ENCODE data around the gene SNCAIP.

The SNCAIP gene

DNA sequence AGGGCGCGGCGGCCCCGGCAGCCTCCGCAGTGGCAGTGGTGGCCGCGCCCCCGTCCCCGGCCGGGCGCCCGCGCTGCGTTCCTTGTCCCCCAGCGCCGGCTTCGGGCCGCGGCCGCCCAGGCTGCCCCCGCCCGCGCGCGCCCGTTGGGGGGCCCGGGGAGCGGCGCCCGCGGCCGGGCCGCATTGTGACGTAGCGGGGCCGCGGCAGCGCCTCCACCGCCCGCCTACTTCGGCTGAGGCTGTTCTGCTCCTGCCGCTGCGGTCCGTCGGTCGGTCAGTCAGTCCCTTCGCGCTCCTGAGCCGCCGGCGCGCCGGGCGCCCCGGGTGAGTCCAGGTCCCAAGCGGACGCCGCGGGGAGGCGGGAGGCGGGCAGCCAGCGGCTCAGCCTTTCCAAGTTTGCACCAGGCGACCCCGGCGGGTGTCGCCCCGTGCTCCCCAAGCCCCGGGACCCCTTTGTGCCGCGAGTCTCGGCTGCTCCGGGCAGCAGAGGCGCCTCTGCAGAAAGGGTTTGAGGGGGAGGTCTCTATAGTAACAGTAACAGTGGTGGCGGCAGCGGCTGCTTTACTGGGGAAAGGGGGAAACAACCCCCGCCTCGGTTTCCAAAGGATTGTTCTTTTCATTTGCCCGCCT lies at the start of gene SNCAIP:
Gene SNCAIP (plus strand): TSS at position 277 of the 630 bp plus-strand sequence. CDS start 78,898 bp downstream, outside the sequence.
- DNase-seq: no peak

DNA sequence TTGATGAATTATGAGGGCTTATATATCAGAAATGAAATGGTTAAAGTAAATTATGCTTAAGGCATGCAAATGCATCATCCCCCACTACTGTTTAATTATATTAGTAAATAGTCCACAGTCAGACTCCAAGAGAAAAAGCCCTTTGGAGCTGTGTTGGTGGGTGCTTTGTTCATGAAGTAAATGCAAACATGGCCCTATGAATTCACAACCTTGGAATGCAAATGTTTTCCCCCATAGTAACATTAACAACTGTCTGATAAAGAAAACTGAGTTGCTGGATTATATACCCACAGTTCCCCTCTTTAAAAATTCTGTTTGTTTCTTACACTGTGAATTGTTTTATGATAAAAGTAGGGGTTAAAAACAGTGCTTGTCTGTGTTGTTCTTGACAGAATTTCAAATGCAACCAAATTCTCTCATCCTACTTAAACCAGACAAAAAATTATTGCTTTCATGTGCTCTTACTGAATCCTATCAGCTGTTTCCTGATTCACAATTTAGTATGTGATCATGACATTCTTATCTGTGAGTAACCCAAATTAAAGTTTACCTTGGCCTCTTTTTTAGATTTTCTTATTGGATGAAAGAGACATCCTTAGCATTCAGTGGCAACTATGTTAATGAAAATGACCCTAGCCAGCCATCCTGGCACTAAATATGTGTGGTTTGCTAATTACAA lies 48.5 kb upstream of the SNCAIP start:
- no peak for DNase-seq

DNA sequence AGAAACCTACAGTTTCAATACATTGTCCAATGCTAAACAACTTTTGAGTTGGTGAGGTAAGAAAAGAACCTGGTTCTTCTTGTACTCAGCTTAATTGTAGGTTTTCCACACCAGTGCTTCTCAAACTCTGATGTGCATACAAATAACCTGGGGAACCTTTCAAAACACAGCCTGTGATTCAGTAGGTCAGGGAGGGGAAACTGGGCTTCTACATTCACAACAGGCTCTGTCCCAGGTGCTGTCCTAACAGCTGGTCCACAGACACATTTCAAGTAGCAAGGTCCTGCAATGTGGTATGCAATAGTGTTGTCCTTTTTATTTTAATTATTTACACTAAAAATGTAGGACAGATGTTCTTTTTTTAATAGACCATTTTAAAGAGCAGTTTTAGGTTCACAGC lies 47.4 kb upstream of the SNCAIP start:
- DNase-seq: no peak

DNA sequence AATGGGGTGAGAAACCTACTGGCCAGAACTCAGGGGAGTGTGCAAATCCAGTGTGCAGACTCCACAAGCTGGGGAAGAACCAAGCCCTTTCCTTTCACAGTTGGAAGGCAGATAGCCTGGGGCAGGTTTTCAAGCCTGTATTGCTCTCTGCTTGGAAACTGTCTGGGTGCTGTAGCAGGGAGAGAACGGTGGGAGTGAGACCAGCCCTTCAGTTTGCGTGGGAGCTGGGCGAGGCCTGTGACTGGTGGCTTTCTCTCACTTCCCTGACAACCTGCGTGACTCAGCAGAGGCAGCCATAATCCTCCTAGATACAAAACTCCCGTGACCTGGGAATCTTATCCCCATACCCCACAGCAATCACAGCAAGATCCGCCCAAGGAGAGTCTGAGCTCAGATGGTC lies 44.9 kb upstream of the SNCAIP start:
- no peak for DNase-seq

DNA sequence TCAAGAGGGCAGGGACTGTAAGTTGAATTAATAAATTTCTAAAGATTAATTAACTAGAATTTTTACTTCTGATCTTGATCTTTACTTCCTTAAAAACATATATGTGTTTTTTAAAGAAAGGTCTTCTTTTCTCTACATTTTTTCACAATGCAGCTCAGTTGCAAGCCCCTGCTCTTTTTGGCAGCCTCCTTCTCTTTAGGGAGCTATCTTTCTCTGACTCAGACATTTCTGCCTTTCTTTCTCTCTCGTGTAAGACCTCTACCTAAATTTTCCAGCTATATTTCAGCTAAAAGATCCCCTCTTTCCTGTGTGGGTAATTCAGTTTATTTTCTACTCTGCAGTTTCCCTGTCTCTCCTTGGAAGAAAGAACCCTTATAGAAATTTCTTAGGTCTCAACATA lies 38.3 kb upstream of the SNCAIP start:
- no peak for DNase-seq

DNA sequence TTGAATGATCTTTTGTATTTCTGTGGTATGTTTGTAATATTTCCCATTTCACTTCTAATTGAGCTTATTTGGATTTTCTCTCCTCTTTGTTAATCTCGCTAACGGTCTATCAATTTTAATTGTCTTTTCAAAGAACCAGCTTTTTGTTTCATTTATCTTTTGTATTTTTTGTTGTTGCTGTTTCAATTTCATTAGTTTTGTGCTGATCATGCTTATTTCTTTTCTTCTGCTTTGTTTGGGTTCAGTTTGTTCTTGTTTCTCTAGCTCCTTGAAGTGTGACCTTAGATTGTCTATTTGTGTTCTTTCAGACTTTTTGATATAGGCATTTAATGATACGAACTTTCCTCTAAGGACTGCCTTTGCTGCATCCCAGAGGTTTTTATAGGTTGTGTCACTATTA lies 28.4 kb upstream of the SNCAIP start:
- no peak for DNase-seq

DNA sequence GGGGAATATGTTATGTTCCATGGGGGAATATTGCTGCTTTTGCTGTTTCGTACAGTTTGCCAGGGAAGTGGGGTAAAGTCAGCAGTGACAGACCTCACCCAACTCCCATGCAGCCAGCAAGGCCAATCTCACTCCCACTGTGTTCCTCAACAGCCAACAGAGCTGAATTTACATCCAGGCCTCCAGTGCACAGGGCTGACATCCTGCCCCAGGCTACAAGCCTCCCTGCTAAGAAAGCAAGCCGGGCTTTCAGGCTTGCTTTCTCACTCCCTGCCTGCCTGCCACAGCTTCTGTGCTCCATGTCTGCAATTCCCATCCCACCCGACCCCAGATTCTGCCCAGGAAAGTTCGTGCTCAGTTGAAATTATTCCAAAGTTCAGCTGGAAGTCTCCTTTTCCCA lies 25.5 kb upstream of the SNCAIP start:
- DNase-seq: no peak

DNA sequence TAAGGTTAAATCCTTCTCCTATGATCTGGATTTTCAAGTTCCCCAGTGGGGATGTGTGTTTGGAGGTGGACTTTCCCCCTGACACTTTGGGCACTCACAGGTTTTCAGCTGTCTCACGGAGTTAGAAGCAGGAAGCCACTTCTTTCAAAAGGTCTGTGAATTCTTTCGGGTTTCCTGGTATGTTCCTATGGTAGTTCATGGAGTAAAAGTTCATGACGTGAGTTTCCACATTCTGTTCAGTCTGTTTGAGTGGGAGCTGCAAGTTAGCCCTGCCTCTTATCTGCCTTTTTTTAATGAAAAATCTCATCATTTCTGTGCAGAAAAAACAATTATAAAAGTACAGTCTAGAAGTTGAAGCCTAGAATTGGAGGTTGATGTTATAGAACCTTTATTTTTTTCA lies 24.9 kb upstream of the SNCAIP start:
- no peak for DNase-seq

DNA sequence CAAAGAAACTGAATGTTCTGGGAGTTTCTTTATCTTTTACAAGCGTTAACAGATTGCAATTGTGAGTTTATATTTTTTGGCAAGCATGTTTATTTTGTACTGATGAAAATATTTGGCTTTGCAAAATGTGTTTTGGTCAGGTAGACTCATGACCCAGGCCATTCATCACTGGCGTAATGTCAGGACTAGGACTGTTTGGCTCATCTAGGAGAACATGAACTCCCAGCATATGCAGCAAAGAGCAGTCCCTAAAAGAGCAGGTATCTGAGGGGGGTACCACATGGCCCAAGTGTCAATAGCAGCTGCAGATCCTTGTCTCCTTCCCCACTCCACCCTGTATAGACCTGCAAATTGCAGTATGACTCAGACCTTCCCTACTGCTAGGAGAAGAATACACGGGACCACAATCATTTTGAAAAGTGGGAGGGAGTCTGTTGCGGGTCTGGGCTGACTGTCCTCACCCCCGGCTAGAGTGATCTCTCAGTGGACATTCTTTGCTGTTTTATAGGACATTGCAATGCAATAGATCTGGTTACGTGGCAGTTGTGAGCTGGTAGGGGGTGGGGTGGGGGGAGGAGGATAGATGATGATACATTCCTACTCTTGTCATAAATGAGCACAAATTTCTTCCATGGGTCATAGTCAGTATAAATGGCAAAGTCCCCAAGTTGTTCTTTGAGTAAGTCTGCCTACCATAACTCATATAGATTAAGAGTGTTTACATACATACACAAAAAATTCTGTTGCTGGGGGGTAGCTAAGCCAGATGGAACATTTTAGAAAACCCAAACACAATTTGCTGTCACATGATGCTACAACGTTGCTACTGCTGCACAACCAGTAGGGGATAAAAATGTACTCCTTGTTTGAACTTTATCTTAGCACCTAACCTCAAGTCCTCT lies 20.8 kb upstream of the SNCAIP start:
- no peak for DNase-seq

DNA sequence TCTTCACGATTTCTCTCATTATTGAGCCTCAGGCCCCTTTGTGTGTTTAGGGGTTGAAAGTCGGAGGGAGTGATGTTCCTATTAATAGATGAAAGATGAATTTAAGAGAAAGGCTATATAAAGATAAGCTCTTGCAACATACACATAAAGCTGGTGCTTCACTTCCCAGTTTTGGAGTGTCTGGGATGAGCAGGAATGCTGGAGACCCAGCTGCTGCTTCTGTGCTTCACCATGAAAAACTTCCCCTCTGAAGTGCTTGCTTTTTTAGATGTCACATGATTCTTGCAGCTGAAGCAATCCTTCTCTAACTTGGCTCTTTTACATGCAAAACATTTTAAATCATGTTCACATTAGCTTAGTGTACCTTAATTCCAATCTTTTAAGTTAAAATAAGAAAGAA lies 19.7 kb upstream of the SNCAIP start:
- DNase-seq: no peak

DNA sequence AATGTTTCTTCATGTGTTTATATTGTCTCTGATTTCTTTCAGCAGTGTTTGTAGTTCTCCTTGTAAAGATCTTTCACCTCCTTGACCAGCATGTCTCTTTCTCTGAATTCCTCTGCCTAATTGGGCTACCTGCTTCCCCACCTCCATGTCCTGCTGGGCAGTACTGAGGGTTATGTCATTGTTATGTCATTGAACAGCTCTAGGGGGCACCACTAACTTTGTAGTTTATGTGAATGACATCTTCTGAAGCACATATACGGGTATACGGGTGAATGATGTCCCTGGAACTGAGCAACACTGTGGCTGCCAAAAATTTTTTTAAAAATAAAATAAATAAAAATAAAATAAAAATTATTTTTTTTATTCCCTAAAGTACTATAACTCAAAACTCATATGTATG lies 16.9 kb upstream of the SNCAIP start:
- no peak for DNase-seq

DNA sequence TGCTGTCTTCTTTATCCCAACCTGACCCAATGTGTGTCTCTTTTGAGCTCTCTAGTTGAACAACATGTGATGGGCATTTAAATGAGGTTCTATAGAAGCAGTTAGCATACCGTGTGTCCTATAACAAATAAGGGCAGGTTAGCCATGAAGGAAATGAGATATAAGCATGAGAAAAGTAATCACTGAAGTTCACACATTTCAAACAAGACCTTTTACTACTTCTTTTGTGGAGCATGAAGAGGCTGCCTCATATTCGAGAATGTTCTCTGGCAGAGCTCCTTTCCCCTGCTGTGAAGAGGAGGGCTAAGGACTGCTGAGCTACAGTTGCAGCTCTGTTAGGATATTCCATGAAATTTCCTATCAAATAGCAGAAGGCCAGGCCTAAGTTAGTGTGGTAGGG lies 15.2 kb upstream of the SNCAIP start:
- DNase-seq: no peak

DNA sequence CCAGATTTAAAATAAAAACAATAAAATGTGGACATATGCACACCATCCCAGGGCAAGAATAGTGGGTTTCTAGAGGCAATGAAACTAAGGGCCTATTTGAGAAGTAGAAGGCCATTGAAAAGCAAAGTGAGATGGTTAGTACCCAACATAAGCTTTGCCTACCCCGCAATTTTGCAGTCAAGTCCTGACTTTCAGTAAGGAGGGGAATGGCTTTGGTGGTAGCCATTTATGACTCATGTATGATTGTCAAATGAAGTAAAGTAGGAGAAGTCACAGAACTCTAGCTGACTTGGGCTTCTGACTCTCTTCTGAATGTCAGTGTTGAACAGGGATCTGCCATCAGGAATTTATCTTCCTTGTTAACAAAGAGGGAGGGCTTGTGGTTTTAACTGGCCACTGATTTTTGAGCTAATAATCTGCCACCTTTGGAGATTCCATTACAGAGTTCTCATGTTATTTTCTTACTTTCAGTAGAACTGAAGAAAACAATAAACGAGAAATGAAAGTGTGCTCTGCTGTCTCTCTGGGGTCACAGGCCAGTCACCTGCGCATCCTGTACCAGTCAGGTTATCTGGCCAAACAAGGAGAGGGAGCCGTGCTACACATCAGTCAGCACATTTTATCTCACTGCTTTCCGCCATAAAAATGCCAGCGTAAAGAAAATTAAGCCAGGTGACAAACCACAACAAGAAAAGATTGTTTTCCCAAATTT lies 14.3 kb upstream of the SNCAIP start:
- DNase-seq: no peak

DNA sequence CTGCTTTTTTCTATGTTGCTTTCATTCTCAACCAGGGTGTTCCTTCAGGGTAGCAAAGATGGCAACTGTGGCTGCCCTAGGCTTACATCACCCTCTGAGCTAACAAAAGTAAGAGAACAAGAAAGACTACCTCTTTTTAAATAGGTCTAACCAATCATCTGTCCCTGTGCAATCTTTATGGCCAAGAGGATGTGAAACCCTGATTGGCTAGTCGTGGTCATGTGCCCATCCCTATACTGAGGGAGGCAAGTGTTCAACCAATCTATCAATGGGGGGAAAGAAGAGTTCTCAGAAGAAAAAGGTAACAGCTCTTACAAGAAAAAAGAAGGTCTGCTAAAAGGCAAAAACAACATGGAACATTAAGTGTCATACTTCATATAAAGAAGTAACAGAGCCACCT lies 11.7 kb upstream of the SNCAIP start:
- DNase-seq: no peak

DNA sequence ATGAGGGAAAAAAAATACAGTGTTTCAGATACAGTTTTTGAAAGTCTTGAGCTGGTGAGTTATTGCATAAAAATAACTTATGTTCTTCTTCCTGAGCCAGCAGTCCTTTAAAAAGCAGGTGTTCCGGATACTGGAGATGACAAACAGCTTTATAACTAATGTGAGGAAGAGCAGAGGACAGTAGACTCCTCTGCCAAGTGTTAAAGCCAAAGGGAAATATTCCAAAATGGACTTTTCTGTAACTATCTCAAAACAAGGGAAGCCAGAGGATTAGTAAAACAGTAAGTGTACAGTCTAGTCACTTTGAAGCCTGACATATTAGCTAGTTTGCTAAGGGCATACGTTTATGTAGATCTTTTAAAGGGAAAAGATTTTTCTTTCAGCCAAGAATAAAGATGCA lies 11.0 kb upstream of the SNCAIP start:
- DNase-seq: no peak

DNA sequence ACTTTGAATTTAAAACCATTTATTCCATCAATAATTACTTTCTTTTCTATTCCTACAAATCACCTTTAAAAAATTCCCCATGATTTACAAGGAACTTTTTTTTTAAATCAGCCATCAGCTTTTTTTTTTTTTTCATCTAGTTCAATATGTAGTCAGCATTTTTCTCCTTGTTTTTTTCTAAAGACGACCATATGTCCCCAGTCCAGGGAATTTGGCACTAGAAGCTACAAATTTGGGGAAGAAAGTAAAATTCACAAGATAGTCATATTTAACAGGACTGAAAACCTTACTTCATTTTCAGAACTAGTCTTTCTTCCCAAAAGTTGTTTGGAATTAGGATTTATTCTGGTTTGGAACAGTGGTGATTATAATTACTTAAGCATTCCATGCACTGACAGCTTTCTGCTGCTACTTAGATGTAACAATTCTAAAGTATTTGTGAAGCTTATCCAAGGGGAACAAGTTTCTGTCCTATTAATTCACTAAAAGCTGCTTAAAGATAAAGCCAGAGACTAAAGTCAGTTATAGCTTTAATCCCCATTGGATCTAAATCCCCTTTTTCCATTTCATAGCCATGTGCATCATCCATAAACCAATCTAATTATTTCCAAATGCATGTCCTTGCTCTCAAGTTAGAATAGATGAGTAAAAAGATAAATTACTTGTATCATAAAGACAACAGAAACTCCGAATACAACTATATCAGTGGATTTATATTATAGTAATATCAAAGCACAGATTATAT lies 7.4 kb upstream of the SNCAIP start:
- no peak for DNase-seq

DNA sequence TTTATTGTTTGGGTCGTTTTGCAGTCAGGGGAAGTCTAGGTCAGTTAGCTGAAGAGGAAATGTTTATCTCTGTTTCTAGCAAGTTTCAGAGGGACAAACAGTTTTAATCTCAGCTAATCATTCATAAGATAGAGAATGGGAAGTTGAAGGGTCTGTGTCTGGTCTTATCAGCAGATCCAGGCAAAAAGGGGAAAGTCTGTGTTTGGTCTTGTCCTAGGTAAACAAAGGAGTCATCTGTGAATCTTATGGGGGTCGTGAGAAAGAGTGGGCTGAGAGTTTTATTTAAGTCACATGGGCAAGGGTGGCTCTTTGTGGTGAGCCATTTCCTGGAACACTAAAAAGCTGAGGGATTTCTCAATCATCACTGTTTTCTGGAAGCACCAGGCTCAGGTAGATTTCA lies 5.6 kb upstream of the SNCAIP start:
- no peak for DNase-seq

DNA sequence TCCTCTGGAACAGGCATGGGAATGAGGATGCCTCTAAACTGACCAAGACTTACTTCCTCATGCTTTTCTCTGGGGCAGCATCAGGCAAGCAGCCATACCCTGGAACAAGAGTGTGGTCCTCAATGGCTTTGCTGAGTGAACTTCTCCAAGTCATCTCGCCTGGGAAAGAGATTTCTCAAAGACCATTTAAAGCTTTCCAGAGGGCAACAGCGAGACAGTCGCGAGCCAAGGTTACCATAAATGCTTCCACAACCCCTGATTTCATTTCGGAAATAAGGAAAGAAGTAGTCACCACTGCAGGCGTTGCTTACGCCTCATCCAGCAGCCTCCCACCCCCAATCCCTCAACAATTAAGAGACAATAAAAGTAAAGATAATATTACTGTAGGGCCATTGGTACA lies 1.1 kb upstream of the SNCAIP start:
- no peak for DNase-seq

DNA sequence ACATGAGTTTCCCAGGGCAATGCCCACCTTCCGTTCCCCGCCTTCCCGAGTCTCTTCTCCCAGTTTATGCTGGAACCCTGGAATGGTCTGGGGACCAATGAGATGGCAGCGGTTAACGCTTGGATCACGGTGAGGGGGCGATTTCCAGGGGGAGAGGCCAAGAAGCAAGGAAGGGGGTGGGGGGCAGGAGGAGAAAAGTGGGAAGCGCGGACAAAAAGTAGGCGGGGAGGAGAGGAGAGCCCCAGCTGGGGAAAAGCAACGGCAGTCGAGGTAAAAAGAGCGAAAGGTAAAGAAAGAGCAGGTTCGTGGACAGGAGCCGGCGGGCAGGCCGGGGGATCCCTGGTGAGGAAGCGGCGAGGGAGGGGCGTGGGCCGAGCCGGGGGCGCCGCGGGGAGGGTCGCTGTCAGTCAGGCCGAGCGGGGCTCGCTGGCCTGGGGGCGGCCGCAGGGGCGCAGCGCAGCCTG lies 508 bp upstream of the SNCAIP start:
- DNase-seq: no peak

DNA sequence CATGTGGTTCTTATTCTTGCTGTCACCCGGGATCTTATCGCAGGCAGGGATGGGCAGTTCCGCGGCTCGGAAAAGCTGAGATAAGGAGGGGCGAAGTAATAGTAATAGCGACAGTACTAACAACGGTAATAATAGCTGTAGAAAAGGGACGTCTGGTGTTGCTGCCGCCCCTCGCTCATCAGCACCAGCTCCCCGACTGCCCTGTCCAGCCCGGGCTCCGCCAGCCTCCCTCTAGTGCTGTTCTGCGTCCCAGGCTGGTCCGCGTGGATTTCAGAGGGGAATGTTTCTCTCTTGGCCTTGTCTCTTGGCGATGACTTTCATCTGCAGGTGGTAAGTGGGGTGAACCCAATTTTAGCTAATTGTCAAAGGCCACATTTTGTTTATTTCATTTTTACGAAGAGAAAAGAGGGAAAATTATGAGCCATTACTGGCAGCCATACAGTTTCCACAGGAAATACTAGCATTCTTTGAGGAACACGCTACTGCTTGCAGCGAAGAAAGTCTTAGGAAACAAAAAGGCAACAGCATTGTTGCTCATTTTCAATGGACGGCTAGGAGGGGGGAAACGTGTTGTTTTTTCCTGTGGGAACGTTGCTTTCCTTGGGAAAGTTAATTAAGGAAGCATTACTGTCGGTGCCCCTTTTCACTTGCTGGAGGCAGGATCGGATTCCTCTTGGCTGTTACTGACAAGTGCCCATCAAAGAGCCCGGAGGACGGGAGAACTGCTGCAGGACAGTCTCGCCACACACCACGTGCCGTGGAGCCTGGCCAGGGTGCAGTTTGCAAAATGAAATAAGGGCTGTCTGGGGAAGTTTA lies 762 bp downstream of the SNCAIP start:
- DNase-seq: no peak

DNA sequence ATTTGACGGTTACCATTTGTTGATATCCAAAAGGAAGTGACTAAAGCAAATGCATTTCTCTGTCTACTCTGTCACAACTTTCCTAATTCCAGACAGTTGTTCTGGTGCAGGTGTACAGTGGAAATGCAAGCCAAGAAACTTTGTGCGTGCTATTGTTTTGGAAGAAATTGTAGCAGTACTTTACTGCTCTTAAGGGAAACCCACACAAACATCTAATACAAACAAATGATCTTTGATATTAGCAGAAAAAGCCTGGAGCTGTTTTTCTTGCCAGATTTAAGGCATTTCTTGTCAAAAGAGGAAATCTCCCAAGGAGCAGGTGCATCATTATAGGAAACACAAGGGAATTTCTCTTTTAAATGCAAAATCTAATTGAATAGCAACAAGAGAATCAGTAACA lies 2.0 kb downstream of the SNCAIP start:
- DNase-seq: no peak

DNA sequence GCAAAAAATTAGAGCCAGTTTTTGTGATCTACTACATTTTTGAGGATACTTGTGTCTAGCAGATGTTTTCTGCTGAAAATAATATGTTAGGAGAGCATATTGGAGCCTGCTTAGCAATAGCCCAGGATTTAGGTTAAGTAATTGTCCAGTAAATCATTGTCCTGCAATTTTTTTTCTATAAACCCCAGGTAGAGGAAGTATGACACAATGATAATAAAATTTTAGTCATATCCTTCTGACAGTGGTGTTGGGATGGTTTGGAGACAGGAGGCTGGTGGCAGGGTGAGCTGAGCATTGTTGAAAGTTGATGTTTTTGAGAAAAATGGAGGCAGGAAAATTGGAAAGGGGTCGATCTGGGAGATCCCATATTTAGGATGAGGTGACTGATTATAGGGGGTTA lies 3.5 kb downstream of the SNCAIP start:
- no peak for DNase-seq
